Activated CD8-positive, alpha-beta memory T cell treated with anti-CD3 and anti-CD28 coated beads for 48 hours (primary cell): ENCODE measurements around the gene FHIT.

Source experiments
- DNase-seq, 3 experiments: peaks; one replicate each; pipeline ENCODE4 v3.0.0-alpha.2; 2020; ENCODE audit warnings: low read depth in 2 of 3, low spot score in 2 of 3

The FHIT gene

GRCh38 chr3:60434323-60434722 is 816.9 kb downstream of the FHIT start:
- no peak for DNase-seq

- DNase-seq = no peak
Measured at GRCh38 chr3:60431599-60431958, 819.7 kb downstream of the FHIT start.

GRCh38 chr3:60430205-60430604 is 821.0 kb downstream of the FHIT start:
- DNase-seq = no peak

- no peak for DNase-seq
Measured at GRCh38 chr3:60427109-60427508, 824.1 kb downstream of the FHIT start.

GRCh38 chr3:60424942-60425341 is 826.3 kb downstream of the FHIT start:
- DNase-seq = no peak

GRCh38 chr3:60424034-60424433 is 827.2 kb downstream of the FHIT start:
- no peak for DNase-seq

GRCh38 chr3:60423556-60423955 is 827.7 kb downstream of the FHIT start:
- DNase-seq = no peak

- no peak for DNase-seq
Measured at GRCh38 chr3:60421749-60422446, 829.4 kb downstream of the FHIT start.

GRCh38 chr3:60417576-60417975 is 833.7 kb downstream of the FHIT start:
- DNase-seq = no peak

- DNase-seq = no peak
Measured at GRCh38 chr3:60414011-60414410, 837.2 kb downstream of the FHIT start.

- no peak for DNase-seq
Measured at GRCh38 chr3:60413551-60413950, 837.7 kb downstream of the FHIT start.

GRCh38 chr3:60403866-60404265 is 847.4 kb downstream of the FHIT start:
- no peak for DNase-seq

- DNase-seq = no peak
Measured at GRCh38 chr3:60402931-60403330, 848.3 kb downstream of the FHIT start.

- no peak for DNase-seq
Measured at GRCh38 chr3:60399861-60400845, 851.1 kb downstream of the FHIT start.

- no peak for DNase-seq
Measured at GRCh38 chr3:60399292-60399691, 852.0 kb downstream of the FHIT start.

- no peak for DNase-seq
Measured at GRCh38 chr3:60395173-60395762, 856.0 kb downstream of the FHIT start.

- no peak for DNase-seq
Measured at GRCh38 chr3:60393946-60394345, 857.3 kb downstream of the FHIT start.

- no peak for DNase-seq
Measured at GRCh38 chr3:60392501-60392900, 858.8 kb downstream of the FHIT start.

GRCh38 chr3:60391292-60391691 is 860.0 kb downstream of the FHIT start:
- DNase-seq = no peak

GRCh38 chr3:60388731-60389130 is 862.5 kb downstream of the FHIT start:
- DNase-seq = no peak

GRCh38 chr3:60386306-60386705 is 864.9 kb downstream of the FHIT start:
- no peak for DNase-seq

- DNase-seq = no peak
Measured at GRCh38 chr3:60384341-60384740, 866.9 kb downstream of the FHIT start.
